ENCODE results near the gene INO80D.
"Not testable (repeated sequence)": the region's sequence is repeated elsewhere in the genome, so short reads cannot be mapped to it uniquely, and the experiment has no call there.

The INO80D gene

GRCh38 chr2:206085742-206086445 lies at the start of gene INO80D:
Gene INO80D (minus strand): TSS chr2:206086174. CDS start chr2:206063016, 23,158 bp downstream.
- DNase-seq (ENCODE audit: low read depth in 2 of 2), result peak; percentile 65 to 67

GRCh38 chr2:206127656-206128055 lies 41.7 kb upstream of the INO80D start:
- DNase-seq (ENCODE audit: low read depth in 2 of 2), result no peak

- DNase-seq (ENCODE audit: low read depth in 2 of 2), result no peak
These were observed 39.9 kb upstream of the INO80D start for GRCh38 chr2:206125901-206126300.

GRCh38 chr2:206122569-206122968 lies 36.6 kb upstream of the INO80D start:
- not testable (repeated sequence) for DNase-seq (ENCODE audit: low read depth in 2 of 2)

GRCh38 chr2:206116278-206116677 lies 30.3 kb upstream of the INO80D start:
- DNase-seq (ENCODE audit: low read depth in 2 of 2), result no peak

- DNase-seq (ENCODE audit: low read depth in 2 of 2), result no peak
These were observed 29.1 kb upstream of the INO80D start for GRCh38 chr2:206115026-206115578.

GRCh38 chr2:206112846-206113547 lies 27.0 kb upstream of the INO80D start:
- DNase-seq (ENCODE audit: low read depth in 2 of 2), result no peak

GRCh38 chr2:206112108-206112507 lies 26.1 kb upstream of the INO80D start:
- no peak for DNase-seq (ENCODE audit: low read depth in 2 of 2)

- no peak for DNase-seq (ENCODE audit: low read depth in 2 of 2)
These were observed 22.7 kb upstream of the INO80D start for GRCh38 chr2:206108713-206109112.

GRCh38 chr2:206105541-206105940 lies 19.6 kb upstream of the INO80D start:
- DNase-seq (ENCODE audit: low read depth in 2 of 2), result no peak

- no peak for DNase-seq (ENCODE audit: low read depth in 2 of 2)
These were observed 19.1 kb upstream of the INO80D start for GRCh38 chr2:206105038-206105437.

- DNase-seq (ENCODE audit: low read depth in 2 of 2), result not testable (repeated sequence)
These were observed 12.9 kb upstream of the INO80D start for GRCh38 chr2:206098872-206099271.

GRCh38 chr2:206098471-206098870 lies 12.5 kb upstream of the INO80D start:
- DNase-seq (ENCODE audit: low read depth in 2 of 2), result no peak

GRCh38 chr2:206096876-206097275 lies 10.9 kb upstream of the INO80D start:
- no peak for DNase-seq (ENCODE audit: low read depth in 2 of 2)

- no peak for DNase-seq (ENCODE audit: low read depth in 2 of 2)
These were observed 9.8 kb upstream of the INO80D start for GRCh38 chr2:206095536-206096332.

GRCh38 chr2:206092297-206092696 lies 6.3 kb upstream of the INO80D start:
- no peak for DNase-seq (ENCODE audit: low read depth in 2 of 2)

GRCh38 chr2:206088248-206088647 lies 2.3 kb upstream of the INO80D start:
- DNase-seq (ENCODE audit: low read depth in 2 of 2), result no peak

GRCh38 chr2:206086716-206087350 lies 859 bp upstream of the INO80D start:
- DNase-seq (ENCODE audit: low read depth in 2 of 2), result no peak

GRCh38 chr2:206084870-206085741 lies 868 bp downstream of the INO80D start:
- DNase-seq (ENCODE audit: low read depth in 2 of 2), result peak in 1 of 2 donors; percentile 28

- no peak for DNase-seq (ENCODE audit: low read depth in 2 of 2)
These were observed 1.5 kb downstream of the INO80D start for GRCh38 chr2:206084439-206084869.

Measured in stimulated activated CD8-positive, alpha-beta memory T cell treated with anti-CD3 and anti-CD28 coated beads, Interleukin-7, amount 100 ng/mL, for 4 hours (primary cell).